Measurements from ENCODE around the gene DEDD2.

DNA sequence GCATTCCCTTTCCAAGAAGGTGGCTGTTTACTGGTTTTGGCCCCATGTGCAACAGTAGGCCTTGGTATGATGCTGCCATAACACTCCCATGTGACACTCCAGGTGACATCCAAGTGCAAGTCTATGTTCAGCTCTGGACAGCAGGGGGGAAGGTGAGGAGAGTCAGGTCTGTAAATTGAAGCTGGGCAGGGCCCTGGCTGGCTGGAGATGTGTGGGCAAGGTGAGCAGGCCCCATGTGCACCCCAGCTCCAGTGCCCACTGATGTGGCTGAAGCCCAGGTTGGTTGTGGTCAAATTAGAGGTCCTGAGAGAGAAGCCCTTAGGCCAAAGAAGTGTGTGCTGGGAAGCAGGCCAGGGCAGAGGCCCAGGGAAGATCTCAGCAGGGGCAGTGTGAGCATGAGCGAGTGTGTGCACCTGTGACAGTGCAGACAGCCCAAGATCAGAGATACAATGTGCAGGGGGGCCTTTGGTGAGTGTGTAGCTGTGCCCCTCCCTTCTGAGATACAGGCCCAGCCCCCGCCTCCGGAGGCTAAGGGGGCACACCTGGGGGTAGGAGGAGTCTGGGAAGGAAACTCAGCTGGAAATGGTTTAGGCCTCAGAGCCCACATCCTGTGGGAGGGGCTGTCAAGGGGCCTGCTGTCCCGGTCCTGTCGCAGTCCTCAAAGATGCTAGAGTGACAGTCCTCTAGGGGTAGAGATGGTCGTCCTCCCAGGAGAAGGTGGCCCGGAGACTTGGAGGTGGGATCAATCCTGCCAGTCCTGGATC is 18.6 kb downstream of the DEDD2 start:
- TF ChIP-seq, protein P1, sequence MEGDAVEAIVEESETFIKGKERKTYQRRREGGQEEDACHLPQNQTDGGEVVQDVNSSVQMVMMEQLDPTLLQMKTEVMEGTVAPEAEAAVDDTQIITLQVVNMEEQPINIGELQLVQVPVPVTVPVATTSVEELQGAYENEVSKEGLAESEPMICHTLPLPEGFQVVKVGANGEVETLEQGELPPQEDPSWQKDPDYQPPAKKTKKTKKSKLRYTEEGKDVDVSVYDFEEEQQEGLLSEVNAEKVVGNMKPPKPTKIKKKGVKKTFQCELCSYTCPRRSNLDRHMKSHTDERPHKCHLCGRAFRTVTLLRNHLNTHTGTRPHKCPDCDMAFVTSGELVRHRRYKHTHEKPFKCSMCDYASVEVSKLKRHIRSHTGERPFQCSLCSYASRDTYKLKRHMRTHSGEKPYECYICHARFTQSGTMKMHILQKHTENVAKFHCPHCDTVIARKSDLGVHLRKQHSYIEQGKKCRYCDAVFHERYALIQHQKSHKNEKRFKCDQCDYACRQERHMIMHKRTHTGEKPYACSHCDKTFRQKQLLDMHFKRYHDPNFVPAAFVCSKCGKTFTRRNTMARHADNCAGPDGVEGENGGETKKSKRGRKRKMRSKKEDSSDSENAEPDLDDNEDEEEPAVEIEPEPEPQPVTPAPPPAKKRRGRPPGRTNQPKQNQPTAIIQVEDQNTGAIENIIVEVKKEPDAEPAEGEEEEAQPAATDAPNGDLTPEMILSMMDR (IDR thresholded peaks at IDR 0.05), result no peak
- no peak for TF ChIP-seq POLR2A (IDR thresholded peaks at IDR 0.05)
